ENCODE data around the gene GPR22.

DNA sequence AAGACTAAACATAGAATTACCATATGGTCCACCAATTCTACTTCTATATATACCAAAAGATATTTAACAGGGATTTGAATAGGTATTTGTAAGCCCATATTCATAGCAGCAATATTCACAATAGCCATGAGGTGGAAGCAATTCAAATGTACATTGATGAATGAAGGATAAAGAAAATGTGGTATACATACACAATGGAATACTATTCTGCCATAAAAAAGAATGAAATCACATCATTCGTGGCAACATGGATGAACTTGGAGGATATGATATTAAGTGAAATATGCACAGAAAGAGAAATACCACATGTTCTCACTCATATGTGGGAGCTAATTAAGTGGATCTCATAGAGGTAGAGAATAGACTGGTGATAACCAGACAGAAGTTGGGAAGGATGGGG, 34.1 kb upstream of the GPR22 start:
- TF ChIP-seq, protein P1, sequence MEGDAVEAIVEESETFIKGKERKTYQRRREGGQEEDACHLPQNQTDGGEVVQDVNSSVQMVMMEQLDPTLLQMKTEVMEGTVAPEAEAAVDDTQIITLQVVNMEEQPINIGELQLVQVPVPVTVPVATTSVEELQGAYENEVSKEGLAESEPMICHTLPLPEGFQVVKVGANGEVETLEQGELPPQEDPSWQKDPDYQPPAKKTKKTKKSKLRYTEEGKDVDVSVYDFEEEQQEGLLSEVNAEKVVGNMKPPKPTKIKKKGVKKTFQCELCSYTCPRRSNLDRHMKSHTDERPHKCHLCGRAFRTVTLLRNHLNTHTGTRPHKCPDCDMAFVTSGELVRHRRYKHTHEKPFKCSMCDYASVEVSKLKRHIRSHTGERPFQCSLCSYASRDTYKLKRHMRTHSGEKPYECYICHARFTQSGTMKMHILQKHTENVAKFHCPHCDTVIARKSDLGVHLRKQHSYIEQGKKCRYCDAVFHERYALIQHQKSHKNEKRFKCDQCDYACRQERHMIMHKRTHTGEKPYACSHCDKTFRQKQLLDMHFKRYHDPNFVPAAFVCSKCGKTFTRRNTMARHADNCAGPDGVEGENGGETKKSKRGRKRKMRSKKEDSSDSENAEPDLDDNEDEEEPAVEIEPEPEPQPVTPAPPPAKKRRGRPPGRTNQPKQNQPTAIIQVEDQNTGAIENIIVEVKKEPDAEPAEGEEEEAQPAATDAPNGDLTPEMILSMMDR (IDR thresholded peaks at IDR 0.05; ENCODE audit: insufficient read depth, low read length), result no peak
- TF ChIP-seq POLR2AphosphoS5 (IDR thresholded peaks at IDR 0.05; ENCODE audit: low read depth), result no peak
- TF ChIP-seq, protein P2, sequence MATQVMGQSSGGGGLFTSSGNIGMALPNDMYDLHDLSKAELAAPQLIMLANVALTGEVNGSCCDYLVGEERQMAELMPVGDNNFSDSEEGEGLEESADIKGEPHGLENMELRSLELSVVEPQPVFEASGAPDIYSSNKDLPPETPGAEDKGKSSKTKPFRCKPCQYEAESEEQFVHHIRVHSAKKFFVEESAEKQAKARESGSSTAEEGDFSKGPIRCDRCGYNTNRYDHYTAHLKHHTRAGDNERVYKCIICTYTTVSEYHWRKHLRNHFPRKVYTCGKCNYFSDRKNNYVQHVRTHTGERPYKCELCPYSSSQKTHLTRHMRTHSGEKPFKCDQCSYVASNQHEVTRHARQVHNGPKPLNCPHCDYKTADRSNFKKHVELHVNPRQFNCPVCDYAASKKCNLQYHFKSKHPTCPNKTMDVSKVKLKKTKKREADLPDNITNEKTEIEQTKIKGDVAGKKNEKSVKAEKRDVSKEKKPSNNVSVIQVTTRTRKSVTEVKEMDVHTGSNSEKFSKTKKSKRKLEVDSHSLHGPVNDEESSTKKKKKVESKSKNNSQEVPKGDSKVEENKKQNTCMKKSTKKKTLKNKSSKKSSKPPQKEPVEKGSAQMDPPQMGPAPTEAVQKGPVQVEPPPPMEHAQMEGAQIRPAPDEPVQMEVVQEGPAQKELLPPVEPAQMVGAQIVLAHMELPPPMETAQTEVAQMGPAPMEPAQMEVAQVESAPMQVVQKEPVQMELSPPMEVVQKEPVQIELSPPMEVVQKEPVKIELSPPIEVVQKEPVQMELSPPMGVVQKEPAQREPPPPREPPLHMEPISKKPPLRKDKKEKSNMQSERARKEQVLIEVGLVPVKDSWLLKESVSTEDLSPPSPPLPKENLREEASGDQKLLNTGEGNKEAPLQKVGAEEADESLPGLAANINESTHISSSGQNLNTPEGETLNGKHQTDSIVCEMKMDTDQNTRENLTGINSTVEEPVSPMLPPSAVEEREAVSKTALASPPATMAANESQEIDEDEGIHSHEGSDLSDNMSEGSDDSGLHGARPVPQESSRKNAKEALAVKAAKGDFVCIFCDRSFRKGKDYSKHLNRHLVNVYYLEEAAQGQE (IDR thresholded peaks at IDR 0.05; ENCODE audit: insufficient replicate concordance, low read depth), result no peak

Data from HL-60 (cell line).